Activated naive CD4-positive, alpha-beta T cell treated with anti-CD3 and anti-CD28 coated beads, Interleukin-2, amount 50 U/mL, for 24 hours (primary cell): ENCODE data around the gene TBC1D23.
"Not testable (repeated sequence)": the region's sequence is repeated elsewhere in the genome, so short reads cannot be mapped to it uniquely, and the experiment has no call there.

ENCODE experiments used
- H3K27ac Mint-ChIP-seq: one replicate; pipeline ENCODE4 v1.8.0; 2021; ENCODE audit warnings: mild to moderate bottlenecking, mixed read lengths
- H3K27me3 Mint-ChIP-seq: one replicate; pipeline ENCODE4 v1.8.0; 2021; ENCODE audit warnings: mixed read lengths
- H3K36me3 Mint-ChIP-seq: one replicate; pipeline ENCODE4 v1.8.0; 2021; ENCODE audit warnings: mixed read lengths
- H3K4me1 Mint-ChIP-seq: one replicate; pipeline ENCODE4 v1.8.0; 2021; ENCODE audit warnings: mixed read lengths
- H3K4me3 Mint-ChIP-seq: one replicate; pipeline ENCODE4 v1.8.0; 2021; ENCODE audit warnings: mild to moderate bottlenecking, mixed read lengths
- H3K9me3 Mint-ChIP-seq: one replicate; pipeline ENCODE4 v1.8.0; 2021; ENCODE audit warnings: mixed read lengths

The TBC1D23 gene

DNA sequence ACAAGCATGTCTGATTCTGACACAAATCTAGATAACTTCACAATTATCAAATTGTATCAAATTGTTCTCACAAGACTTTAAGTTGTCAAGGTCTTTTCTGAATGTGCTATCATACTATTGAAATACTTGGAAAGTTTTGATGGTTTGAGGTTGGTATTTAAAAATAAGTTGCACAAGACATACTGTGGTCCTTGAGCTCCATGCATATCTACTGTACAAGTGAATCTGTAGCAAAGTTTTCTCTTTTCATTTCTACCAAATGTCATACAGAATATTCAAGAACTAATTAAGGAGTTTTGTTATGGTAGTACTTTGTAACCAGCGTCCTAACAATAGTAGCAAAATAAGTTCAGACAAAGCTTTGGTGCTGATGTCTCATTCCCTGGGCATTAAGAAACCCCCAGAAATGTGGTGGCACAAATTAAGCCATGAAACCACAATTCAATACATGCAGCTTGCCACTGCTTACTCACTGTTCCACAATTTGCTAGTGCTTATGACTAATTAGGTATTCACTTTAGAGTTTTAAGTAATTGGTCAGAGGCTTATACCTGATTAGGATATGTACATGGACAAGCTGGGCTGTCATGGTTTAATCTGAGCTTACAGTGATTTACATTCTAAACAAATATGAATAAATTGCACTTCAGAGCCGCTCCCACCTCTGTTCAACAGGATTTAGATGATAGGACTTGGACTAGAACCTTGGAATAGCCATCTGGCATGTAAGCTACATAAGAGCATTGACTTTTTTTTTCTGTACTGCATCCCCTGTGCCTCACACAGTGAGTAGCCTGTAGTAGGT lies 8.8 kb downstream of the TBC1D23 start:
- Mint-ChIP-seq H3K4me1 (peaks cover 59% of the 10 kb centered on the region), H3K9me3 (no peaks in the 10 kb centered on the region), H3K27ac (peak overlapping the region; percentile 48), H3K4me3 (no peak overlapping the region), H3K36me3 (no peaks in the 10 kb centered on the region), H3K27me3 (no peaks in the 10 kb centered on the region)

DNA sequence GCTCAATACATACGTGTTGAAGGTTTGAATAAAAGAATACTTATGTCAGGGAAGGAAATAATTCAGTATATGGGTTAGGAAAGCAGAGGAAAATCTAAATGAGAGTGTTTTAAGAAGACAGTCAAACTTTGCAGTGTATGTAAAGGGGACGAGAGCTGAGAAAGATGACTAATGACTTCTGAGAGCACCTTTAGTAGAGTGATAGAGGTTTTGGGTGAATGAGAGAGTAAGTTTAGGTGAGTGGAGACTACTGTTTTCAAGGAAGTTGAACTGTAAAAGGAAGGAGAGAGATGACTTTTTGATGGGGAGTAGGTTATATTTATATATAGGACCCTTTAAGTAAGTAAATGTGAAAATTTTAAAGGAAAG lies 9.4 kb downstream of the TBC1D23 start:
- Mint-ChIP-seq H3K4me1 (peaks cover 56% of the 10 kb centered on the region), H3K27me3 (no peaks in the 10 kb centered on the region), H3K9me3 (no peaks in the 10 kb centered on the region), H3K27ac (peak overlapping the region; percentile 2), H3K4me3 (no peak overlapping the region), H3K36me3 (no peaks in the 10 kb centered on the region)

DNA sequence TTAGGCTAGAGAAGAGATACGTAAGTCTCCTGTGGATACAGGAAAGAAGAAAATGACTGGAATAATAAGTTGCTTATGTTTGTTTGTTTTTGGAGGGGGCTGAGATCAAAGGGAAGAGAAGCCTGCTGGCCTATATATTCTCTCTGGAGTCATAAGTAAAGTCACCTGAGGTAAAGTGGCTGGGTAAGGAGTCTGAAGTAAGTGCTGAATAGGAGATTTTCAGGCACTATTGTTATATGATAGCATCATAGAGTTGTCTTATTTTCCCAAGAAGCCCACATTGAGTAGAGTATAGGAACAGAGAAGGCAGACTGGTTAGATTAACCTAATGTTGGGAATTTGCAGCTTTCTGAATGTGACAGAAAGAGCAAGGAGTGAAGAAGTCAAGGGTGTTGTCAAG lies 10.7 kb downstream of the TBC1D23 start:
- peak overlapping the region; percentile 47 for H3K27ac Mint-ChIP-seq
- no peak overlapping the region for H3K4me3 Mint-ChIP-seq
- no peaks in the 10 kb centered on the region for H3K9me3 Mint-ChIP-seq
- H3K4me1 Mint-ChIP-seq: peaks cover 58% of the 10 kb centered on the region
- H3K36me3 Mint-ChIP-seq: no peaks in the 10 kb centered on the region
- no peaks in the 10 kb centered on the region for H3K27me3 Mint-ChIP-seq

DNA sequence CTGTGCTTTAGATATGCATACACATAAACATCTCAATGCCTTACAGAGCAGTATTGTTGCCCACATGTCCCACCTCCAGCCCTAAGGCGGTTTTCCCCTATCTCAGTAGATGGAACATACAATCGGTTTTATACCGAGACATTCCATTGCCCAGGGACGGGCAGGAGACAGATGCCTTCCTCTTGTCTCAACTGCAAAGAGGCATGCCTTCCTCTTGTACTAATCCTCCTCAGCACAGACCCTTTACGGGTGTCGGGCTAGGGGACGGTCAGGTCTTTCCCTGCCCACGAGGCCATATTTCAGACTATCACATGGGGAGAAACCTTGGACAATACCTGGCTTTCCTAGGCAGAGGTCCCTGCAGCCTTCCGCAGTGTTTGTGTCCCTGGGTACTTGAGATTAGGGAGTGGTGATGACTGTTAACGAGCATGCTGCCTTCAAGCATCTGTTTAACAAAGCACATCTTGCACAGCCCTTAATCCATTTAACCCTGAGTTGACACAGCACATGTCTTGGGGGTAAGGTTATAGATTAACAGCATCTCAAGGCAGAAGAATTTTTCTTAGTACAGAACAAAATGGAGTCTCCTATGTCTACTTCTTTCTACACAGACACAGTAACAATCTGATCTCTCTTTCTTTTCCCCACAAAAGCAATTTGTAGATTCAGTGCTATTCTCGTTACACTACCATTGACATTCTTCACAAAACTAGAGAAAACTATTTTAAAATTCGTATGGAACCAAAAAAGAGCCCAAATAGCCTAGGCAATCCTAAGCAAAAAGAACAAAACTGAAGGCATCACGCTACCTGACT lies 12.2 kb downstream of the TBC1D23 start:
- not testable (repeated sequence) for H3K36me3 Mint-ChIP-seq, H3K9me3 Mint-ChIP-seq, H3K27ac Mint-ChIP-seq, H3K27me3 Mint-ChIP-seq, H3K4me3 Mint-ChIP-seq
- H3K4me1 Mint-ChIP-seq: peaks cover 58% of the 10 kb centered on the region

DNA sequence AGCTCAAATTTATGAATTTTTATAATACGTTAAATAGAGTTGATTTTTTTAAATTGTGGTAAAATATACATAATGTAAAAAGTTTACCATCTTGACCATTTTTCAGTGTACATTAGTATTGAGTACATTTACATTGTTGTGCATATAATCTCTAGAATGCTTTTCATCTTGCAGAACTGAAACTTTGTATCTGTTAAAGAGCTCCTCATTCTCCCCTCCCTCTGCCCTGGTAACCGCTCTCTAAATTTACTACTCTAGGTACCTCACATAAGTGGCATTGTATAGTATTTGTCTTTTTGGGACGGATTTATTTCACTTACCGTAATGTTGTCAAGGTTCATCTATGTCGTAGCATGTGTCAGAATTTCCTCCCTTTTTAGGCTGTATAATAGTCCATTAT lies 13.6 kb downstream of the TBC1D23 start:
- H3K9me3 Mint-ChIP-seq: no peaks in the 10 kb centered on the region
- H3K4me1 Mint-ChIP-seq: peaks cover 54% of the 10 kb centered on the region
- no peak overlapping the region for H3K27ac Mint-ChIP-seq
- peaks cover 2% of the 10 kb centered on the region for H3K36me3 Mint-ChIP-seq
- H3K4me3 Mint-ChIP-seq: no peak overlapping the region
- no peaks in the 10 kb centered on the region for H3K27me3 Mint-ChIP-seq

DNA sequence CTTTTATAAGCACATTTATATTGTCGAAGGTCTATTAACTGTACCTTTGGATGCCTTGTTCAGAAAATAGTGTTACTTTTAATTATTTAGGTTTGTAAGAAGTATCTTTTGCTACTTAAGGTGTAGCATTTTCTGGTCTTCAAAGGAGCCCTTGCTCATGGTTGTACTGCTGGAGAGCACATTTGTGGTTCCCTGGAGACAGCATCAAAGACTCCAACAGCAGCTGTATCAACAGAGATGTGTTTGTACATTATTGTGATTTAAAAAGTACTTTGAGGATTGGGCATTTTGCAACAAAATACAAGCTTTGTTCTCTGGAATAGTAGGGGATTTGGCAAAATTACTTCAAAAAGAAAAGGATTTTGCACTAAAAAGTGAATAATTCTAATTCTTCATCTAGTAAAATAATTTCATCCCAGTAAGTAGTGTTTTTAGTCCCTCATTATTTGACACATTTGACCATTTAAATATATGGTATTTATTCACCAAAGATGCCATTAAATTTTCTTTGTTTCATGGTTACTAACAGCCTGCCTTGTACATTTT lies 16.5 kb downstream of the TBC1D23 start:
- Mint-ChIP-seq H3K9me3 (no peaks in the 10 kb centered on the region), H3K4me3 (no peak overlapping the region), H3K36me3 (peaks cover 2% of the 10 kb centered on the region), H3K27ac (no peak overlapping the region), H3K4me1 (peaks cover 33% of the 10 kb centered on the region), H3K27me3 (no peaks in the 10 kb centered on the region)

DNA sequence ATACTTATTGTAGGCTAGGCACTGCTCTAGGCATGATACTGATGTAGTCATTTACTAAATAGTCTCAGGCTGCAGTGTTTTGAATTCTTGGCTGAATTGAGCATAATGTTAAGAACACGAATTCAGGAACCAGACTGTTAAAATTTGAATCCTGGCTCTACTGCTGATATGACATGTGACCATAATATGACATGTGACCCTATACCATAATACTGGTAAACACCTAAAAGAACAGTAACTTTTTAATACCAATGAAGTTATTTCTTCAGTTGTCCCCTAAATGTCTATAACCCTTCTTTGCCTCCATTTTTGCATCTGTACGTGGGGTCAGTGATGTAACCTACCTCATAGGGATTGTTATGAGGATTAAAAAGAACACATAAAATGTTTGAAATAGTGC lies 18.1 kb downstream of the TBC1D23 start:
- Mint-ChIP-seq H3K27me3 (no peaks in the 10 kb centered on the region), H3K4me1 (peaks cover 25% of the 10 kb centered on the region), H3K9me3 (no peaks in the 10 kb centered on the region), H3K36me3 (peaks cover 2% of the 10 kb centered on the region), H3K4me3 (no peak overlapping the region), H3K27ac (peak overlapping the region; percentile 5)

DNA sequence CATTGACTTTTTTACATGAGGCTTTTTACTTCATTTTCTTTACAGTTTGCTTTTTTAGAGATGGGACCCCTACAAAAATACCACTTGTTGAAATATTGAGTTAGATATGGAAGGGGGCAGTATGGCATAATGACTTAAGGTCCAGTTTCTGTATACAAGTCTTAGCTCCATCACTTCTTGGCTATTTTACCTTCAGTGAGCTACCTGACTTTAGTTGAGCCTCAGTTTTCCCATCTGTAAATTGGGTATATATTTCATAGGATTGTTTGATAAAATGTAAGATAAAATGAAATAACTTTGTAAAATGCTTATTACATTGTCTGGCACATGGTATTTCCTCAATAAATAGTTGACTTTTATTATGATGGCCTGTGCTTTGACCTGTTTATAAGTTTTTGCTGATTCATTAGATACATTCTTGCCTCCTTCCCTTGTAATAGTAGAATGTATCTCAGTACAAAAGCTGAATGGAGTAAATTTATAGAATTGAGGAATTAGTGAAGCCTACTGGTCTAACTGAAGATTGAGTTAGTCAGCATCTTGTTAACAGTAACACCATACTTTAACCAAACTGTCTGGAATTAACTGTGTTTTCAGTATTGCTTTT lies 27.6 kb downstream of the TBC1D23 start:
- Mint-ChIP-seq H3K27ac (no peak overlapping the region), H3K36me3 (peaks cover 2% of the 10 kb centered on the region), H3K4me3 (no peak overlapping the region), H3K4me1 (no peaks in the 10 kb centered on the region), H3K9me3 (no peaks in the 10 kb centered on the region), H3K27me3 (no peaks in the 10 kb centered on the region)

DNA sequence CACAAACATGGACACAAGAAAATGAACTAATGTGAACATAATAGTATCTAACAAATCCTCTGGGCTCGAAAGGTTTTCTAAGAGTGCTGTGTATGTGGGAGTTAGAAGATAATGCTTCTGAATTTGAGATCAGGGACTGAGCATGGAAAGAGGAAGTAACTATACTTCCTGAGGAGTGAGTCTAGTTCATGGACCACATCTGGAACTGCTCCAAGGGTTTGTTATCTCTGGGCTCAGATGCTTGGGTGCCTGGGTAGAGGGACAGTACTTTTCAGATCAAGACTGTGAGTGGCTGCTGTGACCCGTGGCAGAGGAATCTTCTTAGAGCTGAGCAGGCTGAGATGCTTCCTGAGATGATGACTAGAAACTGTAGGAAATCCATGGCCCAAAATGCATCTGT lies 28.5 kb downstream of the TBC1D23 start:
- Mint-ChIP-seq H3K36me3 (peaks cover under 1% of the 10 kb centered on the region), H3K27ac (peak overlapping the region; percentile 65), H3K27me3 (no peaks in the 10 kb centered on the region), H3K4me1 (no peaks in the 10 kb centered on the region), H3K4me3 (no peak overlapping the region), H3K9me3 (no peaks in the 10 kb centered on the region)

DNA sequence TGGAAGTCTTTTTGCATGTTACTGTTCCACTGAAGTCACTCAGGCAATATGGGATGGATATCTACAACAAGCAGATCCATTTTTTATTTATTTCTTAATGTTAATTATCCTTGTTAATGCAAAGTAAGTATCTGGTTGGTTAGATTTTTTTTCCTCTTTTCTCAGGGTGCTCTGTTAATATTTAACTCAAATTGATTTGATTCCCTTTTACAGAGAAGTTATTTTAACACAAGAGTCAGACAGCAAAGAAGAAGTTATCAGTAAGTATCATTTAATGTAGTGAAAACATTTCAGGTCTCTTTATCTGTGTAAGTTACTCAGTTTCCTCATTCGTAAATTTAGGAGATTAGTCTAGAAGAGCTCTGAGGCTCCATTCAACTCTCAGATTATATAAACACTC lies 34.3 kb downstream of the TBC1D23 start:
- Mint-ChIP-seq H3K4me1 (no peaks in the 10 kb centered on the region), H3K9me3 (no peaks in the 10 kb centered on the region), H3K36me3 (peaks cover 11% of the 10 kb centered on the region), H3K4me3 (no peak overlapping the region), H3K27ac (no peak overlapping the region), H3K27me3 (no peaks in the 10 kb centered on the region)

DNA sequence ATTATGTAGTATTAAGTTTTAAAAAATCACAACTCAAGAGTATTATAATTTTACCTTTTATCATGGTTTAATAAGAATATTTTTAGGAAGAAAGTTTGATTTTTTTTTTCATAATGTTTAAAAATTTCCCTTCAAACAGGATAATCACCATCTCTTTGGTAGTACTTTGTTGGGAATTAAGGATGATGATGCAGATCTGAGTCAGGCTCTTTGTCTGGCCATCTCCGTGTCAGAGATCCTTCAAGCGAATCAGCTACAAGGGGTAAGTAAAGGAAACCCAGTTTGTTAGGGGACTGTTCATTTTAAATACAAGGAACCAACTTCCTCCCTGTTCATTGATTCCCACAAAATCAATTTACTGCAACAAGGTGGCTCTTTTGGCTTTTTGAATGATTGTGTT lies 37.0 kb downstream of the TBC1D23 start:
- Mint-ChIP-seq H3K9me3 (no peaks in the 10 kb centered on the region), H3K27ac (no peak overlapping the region), H3K27me3 (no peaks in the 10 kb centered on the region), H3K36me3 (peaks cover 15% of the 10 kb centered on the region), H3K4me1 (no peaks in the 10 kb centered on the region), H3K4me3 (no peak overlapping the region)

DNA sequence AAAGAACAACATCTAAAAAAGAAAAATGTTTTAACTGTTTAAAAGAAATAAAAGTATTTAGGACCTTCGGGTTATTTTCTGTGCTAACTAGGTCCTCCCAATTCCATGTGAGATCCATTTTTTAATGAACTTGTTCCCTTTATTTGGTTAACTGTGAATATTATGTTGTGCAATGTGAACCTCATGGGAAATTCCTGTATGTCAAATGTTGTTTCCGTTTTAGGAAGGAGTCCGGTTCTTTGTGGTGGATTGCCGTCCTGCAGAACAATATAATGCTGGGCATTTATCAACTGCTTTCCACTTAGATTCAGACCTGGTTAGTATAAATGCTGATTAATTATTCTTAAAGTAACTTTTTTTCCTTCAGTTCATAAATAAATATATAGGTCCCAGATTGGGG lies 38.2 kb downstream of the TBC1D23 start:
- Mint-ChIP-seq H3K4me3 (no peak overlapping the region), H3K27ac (no peak overlapping the region), H3K4me1 (no peaks in the 10 kb centered on the region), H3K36me3 (peaks cover 18% of the 10 kb centered on the region), H3K27me3 (no peaks in the 10 kb centered on the region), H3K9me3 (no peaks in the 10 kb centered on the region)

DNA sequence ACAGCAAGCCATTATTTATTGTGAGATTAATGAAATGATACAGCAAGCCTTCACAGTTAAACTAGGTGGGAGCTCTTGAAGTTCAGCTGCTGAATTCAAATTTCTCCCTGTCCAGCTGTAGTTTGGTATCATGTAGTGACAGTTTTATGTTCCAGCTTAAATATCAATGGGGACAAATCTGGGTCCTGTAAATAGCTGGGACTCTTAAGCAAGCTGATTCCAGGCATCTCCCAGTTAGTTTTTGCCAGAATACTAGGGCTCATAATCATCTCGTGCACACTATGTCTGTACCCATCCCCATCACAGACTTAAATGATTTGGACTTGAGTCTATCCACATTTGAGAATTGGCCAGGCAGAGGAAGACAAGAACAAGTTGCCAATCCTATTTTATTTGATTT lies 45.9 kb downstream of the TBC1D23 start:
- H3K4me3 Mint-ChIP-seq: no peak overlapping the region
- no peaks in the 10 kb centered on the region for H3K27me3 Mint-ChIP-seq
- no peak overlapping the region for H3K27ac Mint-ChIP-seq
- H3K36me3 Mint-ChIP-seq: peaks cover 4% of the 10 kb centered on the region
- peaks cover 6% of the 10 kb centered on the region for H3K4me1 Mint-ChIP-seq
- H3K9me3 Mint-ChIP-seq: no peaks in the 10 kb centered on the region

DNA sequence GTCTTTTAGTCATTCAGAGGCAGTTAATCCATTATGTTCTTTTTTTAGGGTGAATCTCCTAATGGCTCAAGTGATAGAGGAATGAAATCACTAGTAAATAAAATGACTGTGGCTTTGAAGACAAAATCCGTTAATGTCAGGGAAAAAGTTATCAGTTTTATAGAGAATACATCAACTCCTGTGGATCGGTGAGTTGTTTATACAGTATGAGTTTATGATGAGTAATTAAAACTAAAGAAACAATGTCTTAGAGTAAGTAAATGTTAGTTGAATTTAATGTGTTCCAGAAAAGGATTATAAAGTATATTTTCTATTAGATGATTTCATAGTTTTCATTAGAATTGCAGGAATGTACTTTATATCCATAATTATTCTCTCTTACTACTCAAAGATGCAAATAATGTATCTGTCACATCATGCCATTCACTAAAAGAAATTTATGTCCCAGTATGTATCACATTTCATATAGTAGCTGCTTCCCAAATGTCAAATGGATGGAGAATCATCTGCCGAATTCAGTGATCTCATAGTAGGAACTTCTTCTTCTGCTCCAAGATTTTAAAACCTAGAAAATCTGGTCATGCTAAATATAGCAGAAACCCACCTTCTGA lies 49.7 kb downstream of the TBC1D23 start:
- peaks cover 1% of the 10 kb centered on the region for H3K36me3 Mint-ChIP-seq
- no peaks in the 10 kb centered on the region for H3K27me3 Mint-ChIP-seq
- H3K9me3 Mint-ChIP-seq: no peaks in the 10 kb centered on the region
- no peak overlapping the region for H3K4me3 Mint-ChIP-seq
- H3K27ac Mint-ChIP-seq: no peak overlapping the region
- peaks cover 6% of the 10 kb centered on the region for H3K4me1 Mint-ChIP-seq

DNA sequence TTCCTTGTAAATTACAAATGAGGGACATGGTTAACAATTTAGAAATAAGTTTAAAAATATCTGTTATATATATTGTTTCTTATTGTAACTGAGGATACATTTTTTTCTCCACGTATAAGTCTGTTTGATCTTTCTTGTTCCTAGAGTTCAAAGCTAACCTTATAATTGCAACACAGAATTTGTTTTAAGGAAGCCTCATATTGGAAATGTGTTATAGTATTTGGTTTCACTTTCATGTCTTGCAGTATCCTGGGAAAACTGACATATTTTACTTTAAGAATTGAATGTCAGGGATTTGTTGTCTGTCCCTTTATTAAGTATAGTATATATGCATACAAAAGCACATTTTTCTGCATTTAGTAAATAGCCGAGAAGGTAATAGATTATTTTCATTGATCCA lies 50.2 kb downstream of the TBC1D23 start:
- Mint-ChIP-seq H3K4me3 (no peak overlapping the region), H3K4me1 (peaks cover 6% of the 10 kb centered on the region), H3K36me3 (peaks cover 1% of the 10 kb centered on the region), H3K27ac (no peak overlapping the region), H3K9me3 (no peaks in the 10 kb centered on the region), H3K27me3 (no peaks in the 10 kb centered on the region)
